Stimulated activated CD4-positive, alpha-beta T cell treated with anti-CD3 and anti-CD28 coated beads, Interleukin-2, amount 100 ng/mL, for 48 hours (primary cell): ENCODE results near the gene CORO1C.

ENCODE experiments used
- DNase-seq, 2 donors: peaks; one replicate each; pipeline ENCODE4 v3.0.0-alpha.2; 2020

The CORO1C gene

GRCh38 chr12:108597559-108598471 is 133.5 kb downstream of the CORO1C start, which contains the start of gene TMEM119:
TMEM119 (minus strand) TSS chr12:108598084; CDS start chr12:108592383, 5,701 bp downstream.
- DNase-seq, result no peak

GRCh38 chr12:108596854-108597558 is 134.3 kb downstream of the CORO1C start:
- DNase-seq, result no peak

DNA sequence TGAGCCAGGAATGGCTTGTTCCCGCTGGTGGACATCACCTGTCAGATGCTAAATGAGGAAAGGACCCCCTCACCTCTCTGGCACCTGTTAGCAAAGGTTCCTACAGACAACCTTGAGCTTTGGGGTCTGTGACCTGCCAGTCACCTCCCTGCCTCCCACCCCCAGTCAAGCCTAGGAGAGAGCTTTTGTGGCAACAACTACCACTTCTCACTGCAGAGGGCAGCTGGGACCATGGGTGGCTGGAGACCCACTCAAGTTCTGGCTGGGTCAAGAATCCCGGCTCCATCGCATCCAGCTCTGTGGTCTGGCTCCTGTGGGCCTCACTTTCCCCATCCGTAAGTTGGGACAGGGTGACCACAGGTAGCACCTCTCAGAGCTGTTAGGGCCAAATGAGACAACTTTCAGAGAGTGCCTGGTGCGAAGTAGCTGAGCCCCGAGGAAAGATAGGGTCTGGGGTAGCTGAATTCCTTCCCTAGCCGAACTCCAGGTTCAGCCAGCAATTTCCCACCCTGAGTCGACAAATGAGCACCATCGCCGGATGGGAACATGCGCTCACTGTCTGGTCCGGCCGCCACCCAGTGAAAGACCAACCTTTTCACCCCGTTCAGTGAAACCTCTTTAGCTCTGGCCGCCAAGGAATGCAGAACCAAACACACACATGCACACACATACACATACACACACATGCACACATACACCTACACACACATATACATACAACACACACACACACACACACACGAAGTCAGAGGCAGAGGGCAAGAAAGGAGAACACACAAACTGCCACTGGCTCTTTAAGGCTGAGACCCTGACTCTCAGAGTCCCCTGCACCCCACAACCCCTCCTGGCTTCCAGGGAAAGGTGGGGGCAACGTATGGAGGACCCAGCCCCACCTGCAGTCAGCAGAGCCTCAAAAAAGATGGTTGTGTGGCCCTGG is 135.3 kb downstream of the CORO1C start:
- no peak for DNase-seq
